H9 (cell line): ENCODE measurements around the gene CARMIL3. TPM values are rescaled to one million over a fixed set of nuclear protein-coding genes. Genes with fewer than 3 reads are reported as not detected.

Experiments used
- DNase-seq: peaks from one replicate; pipeline ENCODE4 v3.0.0-alpha.2; 2017
- H2AFZ ChIP-seq: one replicate; pipeline ENCODE4 v1.6.1; 2013; ENCODE audit warnings: mild to moderate bottlenecking, low read length, control low read depth, moderate library complexity
- H2AK5ac ChIP-seq: 2 replicates; pipeline ENCODE4 v1.6.1; 2013; ENCODE audit warnings: low read length, control low read depth, mixed read lengths; ENCODE audit not compliant: insufficient read length
- H2BK120ac ChIP-seq: one replicate; pipeline ENCODE4 v1.6.1; 2013; ENCODE audit warnings: low read depth, mild to moderate bottlenecking, low read length, control low read depth, inconsistent platforms; ENCODE audit not compliant: poor library complexity, severe bottlenecking
- H2BK12ac ChIP-seq: 2 replicates; pipeline ENCODE4 v1.6.1; 2013; ENCODE audit warnings: low read length, control low read depth, mixed read lengths, low read depth; ENCODE audit not compliant: insufficient read length
- H2BK15ac ChIP-seq: 2 replicates; pipeline ENCODE4 v1.6.1; 2013; ENCODE audit warnings: low read depth, low read length, control low read depth
- H2BK20ac ChIP-seq: one replicate; pipeline ENCODE4 v1.6.1; 2013; ENCODE audit warnings: low read depth, mild to moderate bottlenecking, low read length, control low read depth, inconsistent platforms; ENCODE audit not compliant: poor library complexity, severe bottlenecking
- H2BK5ac ChIP-seq: 2 replicates; pipeline ENCODE4 v1.6.1; 2013; ENCODE audit warnings: low read length, control low read depth, mixed read lengths; ENCODE audit not compliant: insufficient read length
- H3K14ac ChIP-seq: 2 replicates; pipeline ENCODE4 v1.6.1; 2013; ENCODE audit warnings: low read length, control low read depth; ENCODE audit not compliant: insufficient read depth
- H3K18ac ChIP-seq: 2 replicates; pipeline ENCODE4 v1.6.1; 2013; ENCODE audit warnings: low read depth, mild to moderate bottlenecking, mixed read lengths, low read length, control low read depth; ENCODE audit not compliant: insufficient read length
- H3K23ac ChIP-seq: 2 replicates; pipeline ENCODE4 v1.6.1; 2013; ENCODE audit warnings: low read length, control low read depth, mixed read lengths, low read depth; ENCODE audit not compliant: insufficient read length
- H3K23me2 ChIP-seq: 2 replicates; pipeline ENCODE4 v1.6.1; 2013; ENCODE audit warnings: low read depth, mild to moderate bottlenecking, mixed read lengths, low read length, control low read depth; ENCODE audit not compliant: insufficient read length, poor library complexity, severe bottlenecking
- H3K27ac ChIP-seq: 2 replicates; pipeline ENCODE4 v1.5.1; 2013; ENCODE audit warnings: low read length, control low read depth, mixed read lengths, low read depth; ENCODE audit not compliant: insufficient read length
- H3K27me3 ChIP-seq: 2 replicates; pipeline ENCODE4 v1.6.1; 2013; ENCODE audit warnings: low read length, control low read depth, inconsistent platforms; ENCODE audit not compliant: insufficient read depth
- H3K4ac ChIP-seq: 2 replicates; pipeline ENCODE4 v1.6.1; 2013; ENCODE audit warnings: low read depth, mild to moderate bottlenecking, control low read depth, inconsistent platforms, low read length, moderate library complexity
- H3K4me1 ChIP-seq: 2 replicates; pipeline ENCODE4 v1.6.1; 2013; ENCODE audit warnings: low read length, control low read depth, inconsistent platforms; ENCODE audit not compliant: insufficient read depth
- H3K4me2 ChIP-seq: 2 replicates; pipeline ENCODE4 v1.6.1; 2013; ENCODE audit warnings: low read length, control low read depth, mixed read lengths; ENCODE audit not compliant: insufficient read length, insufficient read depth
- H3K56ac ChIP-seq: 2 replicates; pipeline ENCODE4 v1.6.1; 2013; ENCODE audit warnings: low read depth, mild to moderate bottlenecking, mixed read lengths, low read length, control low read depth; ENCODE audit not compliant: insufficient read length
- H3K79me1 ChIP-seq: 2 replicates; pipeline ENCODE4 v1.6.1; 2013; ENCODE audit warnings: low read depth, mild to moderate bottlenecking, moderate library complexity, low read length, control low read depth, inconsistent platforms; ENCODE audit not compliant: insufficient read depth, poor library complexity, severe bottlenecking
- H3K79me2 ChIP-seq: 2 replicates; pipeline ENCODE4 v1.6.1; 2013; ENCODE audit warnings: low read length, control low read depth, inconsistent platforms; ENCODE audit not compliant: insufficient read depth
- H3K9ac ChIP-seq: 2 replicates; pipeline ENCODE4 v1.6.1; 2013; ENCODE audit warnings: low read length, control low read depth, mixed read lengths; ENCODE audit not compliant: insufficient read length; ENCODE audit errors: extremely low read depth
- H3K9me3 ChIP-seq: one replicate; pipeline ENCODE4 v1.6.1; 2013; ENCODE audit warnings: low read depth, low read length, inconsistent platforms; ENCODE audit not compliant: control insufficient read depth
- H3T11ph ChIP-seq: one replicate; pipeline ENCODE4 v1.6.1; 2013; ENCODE audit warnings: mild to moderate bottlenecking, low read length, control low read depth, inconsistent platforms
- H4K20me1 ChIP-seq: one replicate; pipeline ENCODE4 v1.6.1; 2013; ENCODE audit not compliant: control insufficient read depth, insufficient read length, insufficient read depth
- H4K5ac ChIP-seq: 2 replicates; pipeline ENCODE4 v1.6.1; 2013; ENCODE audit warnings: low read depth, mild to moderate bottlenecking, mixed read lengths, low read length, control low read depth; ENCODE audit not compliant: insufficient read length
- H4K8ac ChIP-seq: replicated peaks from 2 replicates; pipeline ENCODE4 v1.6.1; 2013; ENCODE audit warnings: low read length, control low read depth, mixed read lengths, low read depth; ENCODE audit not compliant: insufficient read length
- H4K91ac ChIP-seq: 2 replicates; pipeline ENCODE4 v1.6.1; 2013; ENCODE audit warnings: low read depth, mild to moderate bottlenecking, moderate library complexity, mixed read lengths, low read length, control low read depth; ENCODE audit not compliant: insufficient read length
- H3K27ac Mint-ChIP-seq, 3 experiments: 2 replicates in 2 of 3; 3 replicates in 1 of 3; pipeline ENCODE4 v1.8.0; 2020 to 2021; ENCODE audit warnings: mixed read lengths in 3 of 3, mild to moderate bottlenecking in 1 of 3, moderate library complexity in 1 of 3
- H3K27me3 Mint-ChIP-seq: 2 replicates; pipeline ENCODE4 v1.8.0; 2021; ENCODE audit warnings: low read depth, mild to moderate bottlenecking, moderate library complexity, mixed read lengths
- H3K36me3 Mint-ChIP-seq, 3 experiments: 2 replicates in 2 of 3; 3 replicates in 1 of 3; pipeline ENCODE4 v1.8.0; 2020 to 2021; ENCODE audit warnings: low read depth in 3 of 3, mixed read lengths in 3 of 3; ENCODE audit not compliant: insufficient read depth in 1 of 3
- H3K4me1 Mint-ChIP-seq, 2 experiments: 2 replicates each; pipeline ENCODE4 v1.8.0; 2020; ENCODE audit warnings: mixed read lengths in 2 of 2
- H3K4me3 Mint-ChIP-seq, 2 experiments: 2 replicates in 1 of 2; 3 replicates in 1 of 2; pipeline ENCODE4 v1.8.0; 2020 to 2021; ENCODE audit warnings: mild to moderate bottlenecking in 2 of 2, mixed read lengths in 2 of 2, moderate library complexity in 1 of 2
- H3K9me3 Mint-ChIP-seq, 2 experiments: 2 replicates in 1 of 2; 3 replicates in 1 of 2; pipeline ENCODE4 v1.8.0; 2020; ENCODE audit warnings: mild to moderate bottlenecking in 2 of 2, mixed read lengths in 2 of 2, moderate library complexity in 1 of 2
- WGBS: extraction: QIAGEN DNeasy Blood & Tissue Kit; methylation state at CpG from one replicate; pipeline ENCODE4 v1.1.7; 2013; ENCODE audit warnings: missing lambda C conversion rate, low lambda C conversion rate, mixed read lengths; ENCODE audit not compliant: insufficient read length; ENCODE audit errors: extremely low coverage; 5-methylcytosine and 5-hydroxymethylcytosine counted together
- total RNA-seq: library from RNA; stranded (reverse); gene quantifications from 2 replicates; pipeline ENCODE4 v1.2.1, GENCODE V29; 2021
- TF ChIP-seq, protein P1 (sequence below): fragments of 200-600 bp; sonication (generic); conservative IDR thresholded peaks from 3 replicates; pipeline ENCODE4 v1.8.0; 2021; ENCODE audit warnings: antibody characterized with exemption, mild to moderate bottlenecking

Gene CARMIL3
- total RNA-seq, 1 experiment from 2014 or later = 5.8 TPM

DNA sequence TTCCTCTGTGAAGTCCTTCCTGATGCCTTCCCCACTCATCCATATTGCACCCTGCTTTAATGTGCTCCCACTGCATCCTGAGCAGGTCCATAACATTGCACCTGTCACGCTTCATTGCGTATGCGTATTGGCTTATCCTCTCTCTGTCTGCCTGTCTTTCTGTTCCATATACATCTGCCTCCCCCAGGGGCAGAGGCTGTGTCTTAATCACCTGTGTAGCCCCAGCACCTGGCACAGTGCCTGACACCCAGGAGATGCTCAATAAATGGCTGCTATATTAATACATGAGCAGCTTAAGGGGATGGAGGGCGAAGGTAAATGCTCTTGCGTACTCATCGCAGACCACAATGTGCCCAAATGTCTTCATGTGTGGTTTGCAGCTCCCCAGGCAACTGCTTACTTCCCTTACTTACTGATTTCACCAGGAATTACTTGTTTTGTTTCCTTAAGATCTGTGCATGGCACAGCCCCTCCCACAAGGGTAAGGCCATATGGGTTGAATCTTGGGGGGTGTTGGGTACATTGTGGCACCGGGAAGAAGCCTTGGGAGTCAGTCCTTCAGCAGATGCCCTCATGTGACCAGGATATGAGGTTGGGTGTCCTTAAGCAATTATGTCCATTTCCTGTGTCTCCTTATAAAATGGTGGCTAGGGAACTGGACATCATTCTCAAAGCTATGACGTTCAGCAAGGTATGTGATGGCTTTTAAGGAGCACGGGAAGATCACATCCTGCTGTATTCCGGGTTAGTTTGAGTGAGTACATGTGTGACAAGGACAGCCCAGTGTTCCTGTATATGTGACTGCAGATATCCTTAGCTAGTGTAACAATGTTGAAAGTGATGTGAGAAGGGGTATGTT is 18.7 kb downstream of the CARMIL3 start:
- H3K9ac ChIP-seq = no peak overlapping the region

More for the DNA sequence above, 18.7 kb downstream of the CARMIL3 start:
- H3K9me3 Mint-ChIP-seq = no peaks in the 10 kb centered on the region
- Histone ChIP-seq H3K27ac (no peak overlapping the region), H2AFZ (no peak overlapping the region), H3K56ac (no peak overlapping the region), H3K79me2 (no peaks in the 10 kb centered on the region), H3K23me2 (no peaks in the 10 kb centered on the region), H3K14ac (no peak overlapping the region), H3K4me2 (no peak overlapping the region), H3K23ac (no peak overlapping the region), H3K79me1 (no peaks in the 10 kb centered on the region), H3K9me3 (no peaks in the 10 kb centered on the region), H2BK120ac (no peak overlapping the region), H3T11ph (no peak overlapping the region), H2BK15ac (no peak overlapping the region), H3K4ac (no peak overlapping the region), H4K8ac (no peak overlapping the region), H2BK5ac (no peak overlapping the region), H4K20me1 (no peaks in the 10 kb centered on the region), H3K27me3 (no peaks in the 10 kb centered on the region), H4K91ac (no peak overlapping the region), H2BK20ac (no peak overlapping the region), H4K5ac (no peak overlapping the region), H2BK12ac (no peak overlapping the region), H3K4me1 (no peaks in the 10 kb centered on the region), H2AK5ac (no peak overlapping the region), H3K18ac (no peak overlapping the region)
- no peak overlapping the region for H3K4me3 Mint-ChIP-seq
- peaks cover 0 to under 1% of the 10 kb centered on the region in 2 experiments; a peak in 1 of 4 replicates for H3K4me1 Mint-ChIP-seq
- TF ChIP-seq, protein P1, sequence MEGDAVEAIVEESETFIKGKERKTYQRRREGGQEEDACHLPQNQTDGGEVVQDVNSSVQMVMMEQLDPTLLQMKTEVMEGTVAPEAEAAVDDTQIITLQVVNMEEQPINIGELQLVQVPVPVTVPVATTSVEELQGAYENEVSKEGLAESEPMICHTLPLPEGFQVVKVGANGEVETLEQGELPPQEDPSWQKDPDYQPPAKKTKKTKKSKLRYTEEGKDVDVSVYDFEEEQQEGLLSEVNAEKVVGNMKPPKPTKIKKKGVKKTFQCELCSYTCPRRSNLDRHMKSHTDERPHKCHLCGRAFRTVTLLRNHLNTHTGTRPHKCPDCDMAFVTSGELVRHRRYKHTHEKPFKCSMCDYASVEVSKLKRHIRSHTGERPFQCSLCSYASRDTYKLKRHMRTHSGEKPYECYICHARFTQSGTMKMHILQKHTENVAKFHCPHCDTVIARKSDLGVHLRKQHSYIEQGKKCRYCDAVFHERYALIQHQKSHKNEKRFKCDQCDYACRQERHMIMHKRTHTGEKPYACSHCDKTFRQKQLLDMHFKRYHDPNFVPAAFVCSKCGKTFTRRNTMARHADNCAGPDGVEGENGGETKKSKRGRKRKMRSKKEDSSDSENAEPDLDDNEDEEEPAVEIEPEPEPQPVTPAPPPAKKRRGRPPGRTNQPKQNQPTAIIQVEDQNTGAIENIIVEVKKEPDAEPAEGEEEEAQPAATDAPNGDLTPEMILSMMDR = no peak
- H3K36me3 Mint-ChIP-seq = no peaks in the 10 kb centered on the region
- no peak overlapping the region for H3K27ac Mint-ChIP-seq
- H3K27me3 Mint-ChIP-seq = no peaks in the 10 kb centered on the region; the same call in none of the 2 replicates
- WGBS = no CpG with 5 or more reads among the region's 10 CpGs
- no peak for DNase-seq
